HepG2 (cell line): ENCODE data around the gene ARCN1. TPM values are rescaled to one million over a fixed set of nuclear protein-coding genes. Genes with fewer than 3 reads are reported as not detected.
A peak's percentile ranks its signal among the peaks of the same experiment; 100 is the strongest.

Experiments
- GABPA ChIP-seq, 2 experiments: IDR thresholded peaks; 2 replicates each; pipeline ENCODE4 v1.6.1; 2011 to 2016; ENCODE audit warnings: low read depth in 2 of 2, low read length in 1 of 2, missing biosample characterization in 1 of 2, missing genetic modification characterization in 1 of 2
- GLI4 ChIP-seq: sonication (generic); formaldehyde crosslinking; IDR thresholded peaks from 2 replicates; pipeline ENCODE4 v1.5.1; 2020; ENCODE audit warnings: missing genetic modification reagents, mild to moderate bottlenecking, moderate library complexity, borderline replicate concordance
- NR2F1 ChIP-seq, 2 experiments: fragments of 450-650 bp in 1 of 2; formaldehyde crosslinking in 1 of 2; IDR thresholded peaks; 2 replicates each; pipeline versions ENCODE4 v1.5.0 to v1.6.1; 2016 to 2020; ENCODE audit warnings: mild to moderate bottlenecking in 1 of 2, missing compliant biosample characterization in 1 of 2, missing genetic modification reagents in 1 of 2, moderate library complexity in 1 of 2
- REXO4 ChIP-seq: sonication (generic); formaldehyde crosslinking; IDR thresholded peaks from 2 replicates; pipeline ENCODE4 v1.8.0; 2022; ENCODE audit warnings: missing genetic modification reagents, mild to moderate bottlenecking, borderline replicate concordance
- SALL1 ChIP-seq: sonication (generic); formaldehyde crosslinking; IDR thresholded peaks from 2 replicates; pipeline ENCODE4 v1.8.0; 2022; ENCODE audit warnings: mild to moderate bottlenecking, missing genetic modification reagents
- SMAD9 ChIP-seq: sonication (generic); formaldehyde crosslinking; IDR thresholded peaks from 2 replicates; pipeline ENCODE4 v1.5.1; 2020; ENCODE audit warnings: mild to moderate bottlenecking, missing genetic modification reagents
- TBX2 ChIP-seq: sonication (generic); formaldehyde crosslinking; IDR thresholded peaks from 2 replicates; pipeline ENCODE4 v1.5.0; 2020; ENCODE audit warnings: missing genetic modification reagents, mild to moderate bottlenecking, borderline replicate concordance
- YY1 ChIP-seq: IDR thresholded peaks from 2 replicates; pipeline ENCODE4 v1.6.1; 2011; ENCODE audit warnings: low read length, low read depth, moderate library complexity, mild to moderate bottlenecking; ENCODE audit not compliant: insufficient read depth, insufficient replicate concordance
- ZEB1 ChIP-seq: IDR thresholded peaks from 2 replicates; pipeline ENCODE4 v1.6.1; 2012; ENCODE audit warnings: mild to moderate bottlenecking, low read depth, inconsistent platforms; ENCODE audit not compliant: insufficient replicate concordance
- ZFP36L1 ChIP-seq: sonication (generic); formaldehyde crosslinking; IDR thresholded peaks from 2 replicates; pipeline ENCODE4 v1.8.0; 2022; ENCODE audit warnings: mild to moderate bottlenecking, missing genetic modification reagents, moderate library complexity
- ZNF292 ChIP-seq: sonication (generic); formaldehyde crosslinking; IDR thresholded peaks from 2 replicates; pipeline ENCODE4 v1.8.1; 2022; ENCODE audit warnings: mild to moderate bottlenecking, low read depth, missing genetic modification reagents, borderline replicate concordance
- ZNF431 ChIP-seq: sonication (generic); formaldehyde crosslinking; IDR thresholded peaks from 2 replicates; pipeline ENCODE4 v1.9.0; 2022; ENCODE audit warnings: missing genetic modification reagents, low read depth, mild to moderate bottlenecking, borderline replicate concordance
- ZNF451 ChIP-seq: sonication (generic); formaldehyde crosslinking; IDR thresholded peaks from 2 replicates; pipeline ENCODE4 v1.5.0; 2020; ENCODE audit warnings: mild to moderate bottlenecking, missing genetic modification reagents
- polyA plus RNA-seq, 8 experiments: library from polyadenylated mRNA; depleted of rRNA in 3 of 8; stranded (reverse) in 7 of 8; unstranded in 1 of 8; fragments of >200 nt; fragmentation: Illumina TruSeq in 4 of 8; extraction: Trizol in 4 of 8; gene quantifications; 2 replicates each; pipeline versions ENCODE4 v1.2.1 to v1.2.3, GENCODE V29; 2011 to 2016; ENCODE audit warnings: low read depth in 4 of 8, missing spikeins in 1 of 8, mixed read lengths in 1 of 8; ENCODE audit not compliant: insufficient read depth in 1 of 8
- total RNA-seq, 5 experiments: library from RNA; depleted of rRNA; stranded (reverse); fragments of >200 nt; fragmentation: Illumina TruSeq; extraction: Trizol; gene quantifications; 2 replicates each; pipeline ENCODE4 v1.2.3, GENCODE V29; 2016; ENCODE audit warnings: low read depth in 1 of 5
- TF ChIP-seq, protein P1 (sequence below): sonication (generic); formaldehyde crosslinking; IDR thresholded peaks from 2 replicates; pipeline ENCODE4 v1.9.0; 2021; ENCODE audit warnings: missing genetic modification reagents, borderline replicate concordance
- TF ChIP-seq, protein P2 (sequence below): sonication (generic); formaldehyde crosslinking; IDR thresholded peaks from 2 replicates; pipeline ENCODE4 v1.4.0; 2020; ENCODE audit warnings: low read depth, missing genetic modification reagents

Gene ARCN1
- total and polyA plus RNA-seq, 2 of the 13 experiments (the other 11 are each of a cell fraction or from before 2014, with no cell fraction given), result 148 to 200 TPM

DNA sequence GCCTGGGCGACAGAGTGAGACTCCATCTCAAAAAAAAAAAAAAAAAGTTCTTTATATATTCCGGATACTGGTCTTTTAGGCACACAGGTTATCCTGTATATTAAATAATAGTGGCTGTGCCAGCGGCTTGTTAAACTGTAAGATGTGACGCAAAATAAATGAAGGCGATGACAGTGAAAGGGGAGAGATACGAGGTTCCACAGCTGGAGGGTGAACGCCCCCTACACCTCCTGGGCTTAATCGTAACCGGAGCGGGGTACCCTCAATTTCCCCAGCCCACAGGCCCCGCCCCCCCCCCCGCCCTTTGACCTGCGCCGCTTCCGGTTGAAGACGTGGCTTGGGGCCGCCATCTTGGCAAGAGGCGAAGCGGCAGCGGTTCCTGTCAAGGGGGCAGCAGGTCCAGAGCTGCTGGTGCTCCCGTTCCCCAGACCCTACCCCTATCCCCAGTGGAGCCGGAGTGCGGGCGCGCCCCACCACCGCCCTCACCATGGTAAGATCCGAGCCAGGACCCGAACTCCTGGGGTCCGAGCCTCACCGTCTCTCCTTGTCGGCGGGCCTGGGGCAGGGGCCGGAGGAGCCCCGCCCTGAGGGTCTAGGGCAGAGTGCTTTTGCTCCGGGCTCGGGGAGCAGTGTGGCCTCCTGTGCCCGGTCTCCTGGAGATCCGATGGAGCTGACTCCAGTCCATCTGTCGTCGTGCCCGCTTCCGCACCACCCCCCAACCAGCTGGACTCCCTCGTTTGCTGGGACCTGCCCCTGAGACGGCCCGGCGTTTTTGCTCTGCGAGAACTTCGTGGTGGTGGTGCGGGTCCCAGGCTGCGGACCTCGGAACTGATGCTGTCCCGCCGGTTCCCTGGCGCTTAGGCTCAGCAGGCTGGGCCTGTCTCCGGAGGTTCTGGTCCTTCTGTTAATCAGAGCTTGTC lies at the start of gene ARCN1 (continued):
- TF ChIP-seq ZNF292 (no peak), ZEB1 (no peak), ZNF431 (CRISPR knock-in tag) (no peak), ZFP36L1 (no peak), REXO4 (no peak), YY1 (peak; percentile 93), NR2F1 (CRISPR knock-in tag; IDR thresholded peaks at IDR 0.05) (peak; percentile 48 to 50; a peak in 2 of 4 replicates), GLI4 (CRISPR knock-in tag) (0 out of 2 replicates have a peak, but pooled peaks have one; percentile 79), SMAD9 (CRISPR knock-in tag) (peak; percentile 81), ZNF451 (CRISPR knock-in tag) (peak; percentile 32; the same call in 1 of the 2 replicates), GABPA (IDR thresholded peaks at IDR 0.05; ENCODE audit: low read depth, low read length) (peak; percentile 58), GABPA (CRISPR knock-in tag; IDR thresholded peaks at IDR 0.05; ENCODE audit: low read depth) (peak; percentile 86), TBX2 (peak; percentile 56; the same call in 1 of the 2 replicates), SALL1 (CRISPR knock-in tag) (peak; percentile 82)
- TF ChIP-seq, protein P1, sequence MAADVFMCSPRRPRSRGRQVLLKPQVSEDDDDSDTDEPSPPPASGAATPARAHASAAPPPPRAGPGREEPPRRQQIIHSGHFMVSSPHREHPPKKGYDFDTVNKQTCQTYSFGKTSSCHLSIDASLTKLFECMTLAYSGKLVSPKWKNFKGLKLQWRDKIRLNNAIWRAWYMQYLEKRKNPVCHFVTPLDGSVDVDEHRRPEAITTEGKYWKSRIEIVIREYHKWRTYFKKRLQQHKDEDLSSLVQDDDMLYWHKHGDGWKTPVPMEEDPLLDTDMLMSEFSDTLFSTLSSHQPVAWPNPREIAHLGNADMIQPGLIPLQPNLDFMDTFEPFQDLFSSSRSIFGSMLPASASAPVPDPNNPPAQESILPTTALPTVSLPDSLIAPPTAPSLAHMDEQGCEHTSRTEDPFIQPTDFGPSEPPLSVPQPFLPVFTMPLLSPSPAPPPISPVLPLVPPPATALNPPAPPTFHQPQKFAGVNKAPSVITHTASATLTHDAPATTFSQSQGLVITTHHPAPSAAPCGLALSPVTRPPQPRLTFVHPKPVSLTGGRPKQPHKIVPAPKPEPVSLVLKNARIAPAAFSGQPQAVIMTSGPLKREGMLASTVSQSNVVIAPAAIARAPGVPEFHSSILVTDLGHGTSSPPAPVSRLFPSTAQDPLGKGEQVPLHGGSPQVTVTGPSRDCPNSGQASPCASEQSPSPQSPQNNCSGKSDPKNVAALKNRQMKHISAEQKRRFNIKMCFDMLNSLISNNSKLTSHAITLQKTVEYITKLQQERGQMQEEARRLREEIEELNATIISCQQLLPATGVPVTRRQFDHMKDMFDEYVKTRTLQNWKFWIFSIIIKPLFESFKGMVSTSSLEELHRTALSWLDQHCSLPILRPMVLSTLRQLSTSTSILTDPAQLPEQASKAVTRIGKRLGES (CRISPR knock-in tag), result 0 out of 2 replicates have a peak, but pooled peaks have one; percentile 35
- TF ChIP-seq, protein P2, sequence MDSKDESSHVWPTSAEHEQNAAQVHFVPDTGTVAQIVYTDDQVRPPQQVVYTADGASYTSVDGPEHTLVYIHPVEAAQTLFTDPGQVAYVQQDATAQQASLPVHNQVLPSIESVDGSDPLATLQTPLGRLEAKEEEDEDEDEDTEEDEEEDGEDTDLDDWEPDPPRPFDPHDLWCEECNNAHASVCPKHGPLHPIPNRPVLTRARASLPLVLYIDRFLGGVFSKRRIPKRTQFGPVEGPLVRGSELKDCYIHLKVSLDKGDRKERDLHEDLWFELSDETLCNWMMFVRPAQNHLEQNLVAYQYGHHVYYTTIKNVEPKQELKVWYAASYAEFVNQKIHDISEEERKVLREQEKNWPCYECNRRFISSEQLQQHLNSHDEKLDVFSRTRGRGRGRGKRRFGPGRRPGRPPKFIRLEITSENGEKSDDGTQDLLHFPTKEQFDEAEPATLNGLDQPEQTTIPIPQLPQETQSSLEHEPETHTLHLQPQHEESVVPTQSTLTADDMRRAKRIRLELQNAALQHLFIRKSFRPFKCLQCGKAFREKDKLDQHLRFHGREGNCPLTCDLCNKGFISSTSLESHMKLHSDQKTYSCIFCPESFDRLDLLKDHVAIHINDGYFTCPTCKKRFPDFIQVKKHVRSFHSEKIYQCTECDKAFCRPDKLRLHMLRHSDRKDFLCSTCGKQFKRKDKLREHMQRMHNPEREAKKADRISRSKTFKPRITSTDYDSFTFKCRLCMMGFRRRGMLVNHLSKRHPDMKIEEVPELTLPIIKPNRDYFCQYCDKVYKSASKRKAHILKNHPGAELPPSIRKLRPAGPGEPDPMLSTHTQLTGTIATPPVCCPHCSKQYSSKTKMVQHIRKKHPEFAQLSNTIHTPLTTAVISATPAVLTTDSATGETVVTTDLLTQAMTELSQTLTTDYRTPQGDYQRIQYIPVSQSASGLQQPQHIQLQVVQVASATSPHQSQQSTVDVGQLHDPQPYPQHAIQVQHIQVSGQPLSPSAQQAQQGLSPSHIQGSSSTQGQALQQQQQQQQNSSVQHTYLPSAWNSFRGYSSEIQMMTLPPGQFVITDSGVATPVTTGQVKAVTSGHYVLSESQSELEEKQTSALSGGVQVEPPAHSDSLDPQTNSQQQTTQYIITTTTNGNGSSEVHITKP (CRISPR knock-in tag), result peak; percentile 70
